B cell (primary cell): ENCODE data around the gene RGS17.

Source experiments
- CTCF ChIP-seq: fragments of 200-600 bp; IDR thresholded peaks from one replicate; pipeline ENCODE4 v1.8.0; 2022; ENCODE audit warnings: antibody characterized with exemption, mild to moderate bottlenecking
- EZH2 ChIP-seq: IDR thresholded peaks from 2 replicates; pipeline ENCODE4 v1.6.1; 2012; ENCODE audit warnings: borderline replicate concordance, low read depth, mild to moderate bottlenecking, moderate library complexity, low read length; ENCODE audit not compliant: insufficient read depth, poor library complexity, severe bottlenecking

GRCh38 chr6:153070756-153071155 is 60.3 kb downstream of the RGS17 start:
- TF ChIP-seq CTCF = no peak
- no peak for TF ChIP-seq EZH2
